ENCODE results near the gene TAS2R1.
A peak's percentile ranks its signal among the peaks of the same experiment; 100 is the strongest.

TAS2R1 gene

DNA sequence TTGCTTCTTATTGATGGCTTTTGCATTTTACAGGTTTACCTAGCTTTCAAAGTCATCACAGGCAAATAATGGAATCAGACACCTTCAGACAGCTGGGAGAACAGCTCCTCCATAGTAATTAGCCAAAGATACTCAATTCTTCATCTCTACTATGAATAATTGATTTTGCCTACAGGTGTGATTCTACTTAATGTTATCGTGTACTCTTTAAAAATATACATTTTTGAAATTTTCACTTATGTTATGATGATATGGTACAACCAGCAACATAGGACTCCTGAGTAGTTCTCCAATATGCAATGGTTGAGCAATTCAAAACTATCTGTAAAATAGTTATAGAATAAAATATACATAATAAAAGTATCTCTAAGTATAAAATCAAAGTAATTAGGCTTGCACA lies at the start of gene TAS2R1:
Gene TAS2R1, minus strand, starts transcription at position 101 of the 400 bp plus-strand sequence. CDS start 319 bp downstream, outside the sequence.
- DNase-seq (ENCODE audit: low read depth, low spot score) = no peak

- no peak for DNase-seq (ENCODE audit: low read depth, low spot score)
These were observed 40.2 kb upstream of the TAS2R1 start for GRCh38 chr5:9670371-9670770.

GRCh38 chr5:9667906-9668305 lies 37.8 kb upstream of the TAS2R1 start:
- DNase-seq (ENCODE audit: low read depth, low spot score) = no peak

DNA sequence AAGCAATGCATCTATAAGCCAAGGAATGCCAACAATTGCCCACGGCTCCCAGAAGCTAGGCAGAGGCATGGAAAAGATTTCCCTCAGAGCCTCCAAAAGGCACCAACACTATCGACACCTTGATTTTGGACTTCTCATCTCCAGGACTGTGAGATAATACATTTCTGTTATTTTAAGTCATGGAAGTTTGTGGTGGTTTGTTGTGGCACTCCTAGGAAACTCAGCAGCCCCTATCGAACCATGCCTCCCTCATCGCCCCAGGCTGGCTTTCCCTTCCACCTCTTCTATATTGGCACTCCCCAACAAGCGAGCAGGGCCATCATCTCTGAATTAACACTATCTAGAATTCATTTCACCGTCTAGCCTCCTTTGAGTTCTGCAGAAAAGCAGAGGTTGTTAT lies 33.7 kb upstream of the TAS2R1 start:
- no peak for DNase-seq (ENCODE audit: low read depth, low spot score)

GRCh38 chr5:9661316-9662015 lies 31.3 kb upstream of the TAS2R1 start:
- no peak for DNase-seq (ENCODE audit: low read depth, low spot score)

GRCh38 chr5:9658706-9659105 lies 28.6 kb upstream of the TAS2R1 start:
- no peak for DNase-seq (ENCODE audit: low read depth, low spot score)

DNA sequence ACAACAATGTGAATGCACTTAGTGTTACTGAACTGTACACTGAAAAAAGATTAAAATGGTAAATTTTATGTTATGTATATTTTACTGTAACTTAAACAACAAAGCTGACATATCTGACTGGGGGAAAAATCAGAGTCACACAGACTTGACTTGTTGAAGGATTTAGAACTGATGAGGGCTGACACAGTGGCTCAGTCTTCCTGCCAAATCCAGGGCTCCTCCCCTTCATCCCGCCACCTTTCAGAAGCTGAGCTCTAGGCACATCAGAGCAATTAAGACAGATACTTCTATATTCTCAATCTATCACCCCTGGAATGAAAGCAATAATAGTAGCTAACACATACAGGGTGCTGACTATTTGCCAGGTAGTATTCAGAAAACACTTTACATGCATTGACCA lies 27.7 kb upstream of the TAS2R1 start:
- no peak for DNase-seq (ENCODE audit: low read depth, low spot score)

DNA sequence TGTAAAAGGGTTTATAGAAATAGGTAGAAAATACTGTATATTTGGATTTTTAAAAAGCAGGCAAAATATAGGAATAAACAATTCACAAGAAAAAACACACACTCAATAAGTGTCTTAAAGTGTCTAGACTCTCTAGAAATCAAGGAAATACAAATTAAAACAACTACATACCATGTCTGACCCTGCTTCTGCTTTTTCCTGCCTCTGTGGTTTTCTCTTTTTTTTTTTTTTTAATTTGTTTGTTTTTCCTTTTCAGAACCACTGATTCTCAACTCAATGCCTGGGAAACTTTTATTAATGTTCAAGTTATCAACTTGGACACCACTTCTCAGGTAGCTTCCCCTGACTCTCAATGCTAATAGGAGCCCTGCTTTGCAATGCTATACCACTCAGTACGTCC lies 25.5 kb upstream of the TAS2R1 start:
- DNase-seq (ENCODE audit: low read depth, low spot score) = no peak

- DNase-seq (ENCODE audit: low read depth, low spot score) = no peak
These were observed 24.7 kb upstream of the TAS2R1 start for GRCh38 chr5:9654886-9655285.

DNA sequence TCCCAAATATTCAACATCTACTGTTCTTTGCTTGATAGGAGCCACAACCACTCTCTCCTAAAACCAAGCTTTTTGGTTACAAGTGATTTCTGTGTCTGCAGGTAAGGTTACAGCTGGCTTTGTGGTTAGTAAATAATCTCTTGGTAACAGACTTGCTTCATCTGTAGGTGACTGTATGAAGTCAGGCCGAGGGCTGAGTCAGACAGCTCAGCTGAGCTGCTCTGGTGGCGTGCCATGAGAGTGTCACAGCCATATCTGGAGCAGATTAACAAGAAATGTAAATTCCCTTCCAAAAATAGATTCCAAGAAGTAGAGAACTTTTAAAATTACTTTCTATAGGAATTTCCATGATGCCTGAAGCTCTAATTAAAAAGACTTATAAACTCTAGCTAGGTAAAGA lies 23.7 kb upstream of the TAS2R1 start:
- DNase-seq (ENCODE audit: low read depth, low spot score) = peak; percentile 15

- DNase-seq (ENCODE audit: low read depth, low spot score) = no peak
These were observed 22.9 kb upstream of the TAS2R1 start for GRCh38 chr5:9653061-9653460.

- no peak for DNase-seq (ENCODE audit: low read depth, low spot score)
These were observed 22.1 kb upstream of the TAS2R1 start for GRCh38 chr5:9652295-9652694.

- DNase-seq (ENCODE audit: low read depth, low spot score) = no peak
These were observed 16.7 kb upstream of the TAS2R1 start for GRCh38 chr5:9646843-9647242.

DNA sequence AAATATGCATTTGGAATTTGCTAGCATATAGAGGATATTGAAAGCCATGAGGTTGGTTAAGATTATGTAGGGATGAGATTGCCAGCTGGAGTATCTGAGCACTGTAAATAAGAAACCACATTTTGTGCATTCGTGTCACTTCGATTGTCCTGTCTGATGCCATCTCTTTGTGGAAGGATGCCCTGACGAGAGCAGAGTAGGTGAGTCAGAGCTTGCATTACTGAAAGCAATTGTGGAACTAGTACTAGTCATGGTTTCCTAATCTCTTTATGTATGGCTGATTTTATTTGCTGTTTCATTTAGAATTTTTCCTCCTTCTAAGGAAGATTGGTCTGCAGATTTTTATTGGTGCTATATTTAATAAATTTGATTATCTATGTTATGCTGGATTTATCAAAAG lies 14.5 kb upstream of the TAS2R1 start:
- no peak for DNase-seq (ENCODE audit: low read depth, low spot score)

DNA sequence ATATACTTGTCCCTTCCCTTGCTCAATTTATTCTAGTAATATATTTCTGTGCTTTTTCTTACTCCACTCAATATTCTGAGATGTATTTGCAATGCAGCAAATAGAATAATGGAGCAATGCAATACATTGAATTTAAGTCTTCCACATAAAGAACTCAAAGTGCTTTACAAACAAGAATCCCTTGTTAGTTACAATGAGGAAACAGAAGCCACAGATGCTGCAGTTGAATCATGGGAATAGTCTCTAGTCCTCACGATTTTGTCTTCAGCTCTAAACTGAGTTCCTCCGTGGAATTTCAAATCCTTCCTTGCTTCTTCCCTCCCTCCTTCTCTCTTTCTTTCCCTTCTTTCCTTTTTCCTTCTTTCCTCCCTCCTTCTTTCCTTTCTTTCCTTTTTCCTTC lies 12.5 kb upstream of the TAS2R1 start:
- no peak for DNase-seq (ENCODE audit: low read depth, low spot score)

DNA sequence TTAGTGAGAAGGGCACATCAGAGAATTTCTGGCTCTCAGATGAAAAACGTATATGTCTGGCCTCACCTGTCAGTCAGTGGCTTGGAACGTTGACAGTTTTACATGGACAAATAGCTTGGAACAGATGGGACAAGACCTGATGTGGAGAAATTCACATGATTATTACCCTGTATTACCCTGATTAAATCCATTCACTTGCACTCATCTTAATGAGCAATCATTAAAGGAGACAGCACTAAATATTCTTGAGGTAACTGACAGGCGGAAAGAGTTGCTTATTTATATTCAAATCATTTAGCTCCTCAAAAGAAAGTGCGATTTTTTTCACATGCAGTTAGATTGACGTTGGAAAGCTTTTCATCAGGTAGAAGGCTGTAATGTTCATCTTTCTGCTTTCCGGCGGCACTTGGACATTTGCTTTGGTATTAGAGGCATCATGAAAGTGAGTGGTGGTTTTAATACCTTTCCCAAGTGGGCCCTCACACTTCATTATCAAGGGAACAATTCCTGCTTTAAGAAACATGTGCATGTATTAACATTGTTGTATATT lies 11.7 kb upstream of the TAS2R1 start:
- DNase-seq (ENCODE audit: low read depth, low spot score) = no peak

- DNase-seq (ENCODE audit: low read depth, low spot score) = no peak
These were observed 2.3 kb upstream of the TAS2R1 start for GRCh38 chr5:9632495-9632894.

DNA sequence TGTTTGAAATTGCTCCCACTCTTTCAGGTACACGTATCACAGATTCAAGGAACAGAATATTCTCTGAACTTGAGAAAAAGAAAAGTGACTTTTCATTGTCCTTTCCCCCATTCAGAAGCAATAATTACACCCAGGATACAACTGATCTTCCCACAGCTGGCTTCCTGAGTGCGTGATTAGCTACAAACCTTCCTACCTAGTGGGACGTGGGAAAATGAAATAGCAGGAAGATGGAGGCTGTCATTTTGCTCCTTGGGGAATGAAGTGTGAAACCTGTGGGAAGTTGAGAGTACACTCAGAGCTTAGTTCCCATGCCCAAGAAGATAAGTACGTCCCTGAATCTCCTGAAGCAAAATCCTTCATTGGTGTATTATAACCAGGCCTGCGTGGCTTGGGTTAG lies 2.6 kb downstream of the TAS2R1 start:
- DNase-seq (ENCODE audit: low read depth, low spot score) = no peak

GRCh38 chr5:9626955-9627354 lies 3.2 kb downstream of the TAS2R1 start:
- DNase-seq (ENCODE audit: low read depth, low spot score) = no peak

DNA sequence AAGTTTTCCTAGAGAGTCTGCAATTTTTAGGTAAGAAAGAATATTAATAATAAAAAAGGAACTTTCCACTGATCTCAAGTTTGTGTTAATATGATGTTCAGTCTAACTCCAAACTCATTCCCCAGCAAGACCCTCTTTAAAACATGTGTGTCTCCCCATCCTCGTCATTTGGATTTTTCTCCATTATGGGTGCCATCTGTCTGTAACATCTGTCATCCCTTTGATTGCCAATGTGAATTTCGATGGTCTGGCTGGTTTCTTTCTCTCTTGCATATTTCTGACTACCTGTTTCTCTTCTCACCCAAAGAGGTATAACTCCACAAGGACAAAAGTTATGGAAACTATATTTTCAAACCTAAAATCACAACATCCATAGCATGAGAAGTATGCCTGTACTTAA lies 4.4 kb downstream of the TAS2R1 start:
- no peak for DNase-seq (ENCODE audit: low read depth, low spot score)

DNA sequence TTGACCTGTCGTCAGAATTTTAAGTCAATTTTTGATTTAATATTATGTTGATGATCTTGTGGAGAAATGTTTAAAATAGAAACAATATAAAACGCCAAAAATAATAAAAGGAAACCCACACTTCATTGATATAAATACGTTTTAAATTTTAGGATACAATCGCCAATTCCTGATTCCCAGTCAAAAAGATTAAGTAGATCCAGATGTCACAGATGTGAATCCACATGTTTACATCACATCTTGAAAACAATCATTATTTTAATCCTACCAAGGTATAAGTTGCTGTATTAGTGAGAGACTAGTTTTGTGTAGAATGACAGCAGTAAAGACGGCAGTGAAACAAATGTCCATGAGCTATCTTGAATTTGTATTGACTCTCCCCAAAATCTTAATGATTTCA lies 4.9 kb downstream of the TAS2R1 start:
- DNase-seq (ENCODE audit: low read depth, low spot score) = no peak

DNA sequence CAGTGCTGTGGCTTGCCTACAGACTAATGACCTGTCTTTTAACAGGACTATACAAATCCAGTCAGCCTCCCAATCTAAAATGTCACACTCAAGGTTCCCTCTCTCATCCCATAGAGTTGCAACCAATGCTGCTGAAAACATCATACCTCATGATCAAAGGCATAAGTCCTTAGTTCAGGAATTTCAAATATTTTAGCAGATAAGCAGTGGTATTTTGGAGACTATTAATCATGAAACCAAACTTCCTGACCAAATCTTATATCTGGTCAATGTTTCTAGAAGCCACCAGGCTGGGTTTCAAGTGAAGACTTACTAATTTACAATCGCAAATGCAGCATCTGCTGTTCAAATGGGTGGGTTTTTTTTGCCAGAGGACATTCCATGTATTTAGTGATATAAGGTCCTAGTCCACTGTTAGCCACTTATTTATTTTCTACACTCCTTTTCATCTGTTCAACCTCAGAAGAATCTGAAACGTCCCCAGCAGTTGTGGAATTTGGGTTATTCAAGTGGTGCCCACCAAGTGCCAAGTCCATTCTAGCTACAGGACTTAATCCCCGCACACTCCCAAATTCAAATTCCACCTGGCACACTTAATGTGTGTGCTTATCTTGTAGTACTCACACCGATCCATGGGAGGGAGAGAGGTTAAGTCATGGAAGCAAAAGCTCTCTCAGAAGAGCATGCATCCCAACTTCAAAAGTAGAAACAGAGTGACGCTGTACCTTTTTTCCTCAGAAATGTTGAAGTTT lies 5.8 kb downstream of the TAS2R1 start:
- no peak for DNase-seq (ENCODE audit: low read depth, low spot score)

- DNase-seq (ENCODE audit: low read depth, low spot score) = no peak
These were observed 6.5 kb downstream of the TAS2R1 start for GRCh38 chr5:9623661-9624060.

All from smooth muscle cell of the brain vasculature (primary cell).